HepG2 (cell line): Measurements from ENCODE around the gene WDR70. TPM values are rescaled to one million over a fixed set of nuclear protein-coding genes. Genes with fewer than 3 reads are reported as not detected.

Experiments used
- ATAC-seq: fragments of 200-7000 bp; cut with Tn5 transposase; 3 replicates; pipeline ENCODE4 v1.9.1; 2020; ENCODE audit warnings: mild to moderate bottlenecking, moderate library complexity
- BruUV-seq: library from RNA; stranded (reverse); fragments of 400-500 nt; replicated peaks from 2 replicates; lab custom pipeline; 2021; lab: Mats Ljungman, UMichigan
- CTCF ChIA-PET: fragments of 300-600 bp; formaldehyde crosslinking; extraction: SDS; loops from one replicate; lab custom pipeline; 2021; ENCODE audit warnings: low total read pairs, inconsistent platforms, low intra/inter-chr PET ratio; lab: Yijun Ruan, JAX
- POLR2A ChIA-PET: fragments of 350-600 bp; sonication (Branson Sonifier 250); formaldehyde crosslinking; loops from one replicate; lab custom pipeline; 2020; ENCODE audit warnings: antibody characterized with exemption, inconsistent platforms; lab: Yijun Ruan, JAX
- DNase-seq: peaks from one replicate; pipeline ENCODE4 v3.0.0-alpha.2; 2015; ENCODE audit warnings: low spot score
- FAIRE-seq: peaks from 3 replicates; lab custom pipeline; 2011; peaks lifted over from hg19 to GRCh38; lab: Jason Lieb, UNC
- H2AFZ ChIP-seq: one replicate; pipeline ENCODE4 v1.6.1; 2011; ENCODE audit warnings: low read length, inconsistent platforms
- H3K27ac ChIP-seq: fragments of 300-600 bp; 3 replicates; pipeline ENCODE4 v1.8.0; 2011; ENCODE audit warnings: mixed run types, mild to moderate bottlenecking, mixed read lengths, low read length, inconsistent platforms; ENCODE audit not compliant: insufficient read depth; ENCODE audit errors: extremely low read length
- H3K27me3 ChIP-seq, 2 experiments: fragments of 200-600 bp in 1 of 2; 2 replicates in 1 of 2; 3 replicates in 1 of 2; pipeline versions ENCODE4 v1.6.0 to v1.8.0; 2011; ENCODE audit warnings: low read length in 2 of 2, mild to moderate bottlenecking in 2 of 2, moderate library complexity in 2 of 2, inconsistent platforms in 1 of 2; ENCODE audit not compliant: insufficient read depth in 2 of 2, control insufficient read depth in 1 of 2
- H3K36me3 ChIP-seq, 2 experiments: fragments of 200-600 bp in 1 of 2; replicated peaks in 1 of 2; 2 replicates in 1 of 2; 3 replicates in 1 of 2; pipeline versions ENCODE4 v1.5.1 to v1.8.0; 2011; ENCODE audit warnings: low read length in 2 of 2, inconsistent platforms in 1 of 2; ENCODE audit not compliant: insufficient read depth in 2 of 2, control insufficient read depth in 1 of 2
- H3K4me1 ChIP-seq: 2 replicates; pipeline ENCODE4 v1.5.1; 2012; ENCODE audit warnings: low read length, inconsistent platforms; ENCODE audit not compliant: insufficient read depth
- H3K4me2 ChIP-seq: 2 replicates; pipeline ENCODE4 v1.6.0; 2011; ENCODE audit warnings: low read depth, low read length, inconsistent platforms
- H3K4me3 ChIP-seq, 3 experiments: fragments of 200-600 bp in 1 of 3; sonication (generic), shearing (Covaris generic) in 1 of 3; replicated peaks in 1 of 3; 2 replicates each; pipeline ENCODE4 v1.5.1; 2011 to 2016; ENCODE audit warnings: low read length in 3 of 3, inconsistent platforms in 2 of 3, low read depth in 2 of 3, mild to moderate bottlenecking in 2 of 3, control low read depth in 1 of 3, mixed read lengths in 1 of 3; ENCODE audit not compliant: insufficient read depth in 1 of 3
- H3K79me2 ChIP-seq: one replicate; pipeline ENCODE4 v1.6.1; 2011; ENCODE audit warnings: low read length, inconsistent platforms; ENCODE audit not compliant: insufficient read depth
- H3K9ac ChIP-seq: 2 replicates; pipeline ENCODE4 v1.6.0; 2011; ENCODE audit warnings: mild to moderate bottlenecking, low read depth, low read length, inconsistent platforms; ENCODE audit not compliant: insufficient read depth
- H3K9me3 ChIP-seq: 2 replicates; pipeline ENCODE4 v1.5.1; 2012; ENCODE audit warnings: mild to moderate bottlenecking, low read length
- H4K20me1 ChIP-seq: 2 replicates; pipeline ENCODE4 v1.6.0; 2011; ENCODE audit warnings: inconsistent platforms, mild to moderate bottlenecking, low read length, moderate library complexity; ENCODE audit not compliant: insufficient read depth
- HMG20B ChIP-seq: conservative IDR thresholded peaks from 2 replicates; pipeline ENCODE4 v1.6.1; 2016; ENCODE audit warnings: missing genetic modification reagents, missing compliant biosample characterization
- HMGXB4 ChIP-seq, 2 experiments: sonication (generic) in 1 of 2; formaldehyde crosslinking in 1 of 2; IDR thresholded peaks; 2 replicates each; pipeline versions ENCODE4 v1.4.0 to v1.6.1; 2018 to 2020; ENCODE audit warnings: missing genetic modification reagents in 2 of 2, borderline replicate concordance in 1 of 2, low read depth in 1 of 2, mild to moderate bottlenecking in 1 of 2, missing biosample characterization in 1 of 2
- KLF9 ChIP-seq: IDR thresholded peaks from 2 replicates; pipeline ENCODE4 v1.6.1; 2016; ENCODE audit warnings: low read depth
- MXD4 ChIP-seq: IDR thresholded peaks from 2 replicates; pipeline ENCODE4 v1.6.1; 2016; ENCODE audit warnings: mild to moderate bottlenecking, missing biosample characterization, missing genetic modification reagents
- PBX2 ChIP-seq: IDR thresholded peaks from 2 replicates; pipeline ENCODE4 v1.6.1; 2016; ENCODE audit warnings: control low read depth
- PHF5A ChIP-seq: IDR thresholded peaks from one replicate; pipeline ENCODE4 v1.6.1; 2018; ENCODE audit warnings: low read depth, missing genetic modification reagents; ENCODE audit not compliant: unreplicated experiment
- ZNF782 ChIP-seq: sonication (generic); formaldehyde crosslinking; IDR thresholded peaks from 2 replicates; pipeline ENCODE4 v1.4.0; 2020; ENCODE audit warnings: missing genetic modification reagents, mild to moderate bottlenecking, borderline replicate concordance
- WGBS: methylation state at CpG from one replicate; pipeline ENCODE4 v1.1.6; 2017; ENCODE audit warnings: low lambda C conversion rate; 5-methylcytosine and 5-hydroxymethylcytosine counted together
- in situ Hi-C: cut with HindIII; loops from 2 replicates; pipeline ENCODE4 v1.10.0; 2017; ENCODE audit warnings: low pct_unique_long_range_greater_than_20kb; ENCODE audit not compliant: extremely low pct_ligation_motif_present
- intact Hi-C: fragments of 100-400 bp; cut with micrococcal nuclease; formaldehyde crosslinking; loops from one replicate; pipeline ENCODE4 v1.10.0; 2022; ENCODE audit not compliant: unreplicated experiment
- polyA plus RNA-seq, 8 experiments: library from polyadenylated mRNA; depleted of rRNA in 3 of 8; stranded (reverse) in 7 of 8; unstranded in 1 of 8; fragments of >200 nt; fragmentation: Illumina TruSeq in 4 of 8; extraction: Trizol in 4 of 8; gene quantifications; 2 replicates each; pipeline versions ENCODE4 v1.2.1 to v1.2.3, GENCODE V29; 2011 to 2016; ENCODE audit warnings: low read depth in 4 of 8, missing spikeins in 1 of 8, mixed read lengths in 1 of 8; ENCODE audit not compliant: insufficient read depth in 1 of 8
- total RNA-seq, 5 experiments: library from RNA; depleted of rRNA; stranded (reverse); fragments of >200 nt; fragmentation: Illumina TruSeq; extraction: Trizol; gene quantifications; 2 replicates each; pipeline ENCODE4 v1.2.3, GENCODE V29; 2016; ENCODE audit warnings: low read depth in 1 of 5

WDR70 gene
- total and polyA plus RNA-seq, 2 of the 13 experiments (the other 11 are each of a cell fraction or from before 2014, with no cell fraction given), result 14.6 to 30.6 TPM

DNA sequence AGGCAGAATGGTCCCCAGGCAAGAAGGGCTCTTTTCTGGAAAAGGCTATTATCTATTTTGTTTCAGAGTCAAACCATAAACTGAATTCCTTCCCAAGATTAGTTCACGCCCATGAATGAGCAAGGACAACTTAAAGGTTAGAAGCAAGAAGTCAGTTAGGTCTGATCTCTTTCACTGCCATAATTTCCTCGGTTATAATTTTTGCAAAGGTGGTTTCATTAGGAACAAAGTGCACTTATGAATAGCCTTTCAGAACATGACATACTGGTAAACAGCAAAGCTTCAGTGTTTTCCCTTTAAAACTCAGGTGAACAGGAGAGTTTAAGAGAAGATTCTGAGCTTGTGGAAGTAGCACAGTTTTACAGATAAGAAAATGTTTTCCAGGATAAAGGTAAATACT is 282.8 kb downstream of the WDR70 start:
- H3K4me1 ChIP-seq, result peaks cover 39% of the 10 kb centered on the region
- no TSS peak for BruUV-seq
- in situ Hi-C loops (no loop called here), intact Hi-C loops (loop anchor here (5.0 kb wide), 1 partner anchor 55 kb away; no protein-coding TSS in a partner anchor)
- H3K4me3 ChIP-seq, result no peak overlapping the region
- no peak for FAIRE-seq
- no peaks in the 10 kb centered on the region for H3K9me3 ChIP-seq
- ChIA-PET CTCF (no interaction called here), POLR2A (no interaction called here)
- peaks cover 0 to 1% of the 10 kb centered on the region in 2 experiments; a peak in 1 of 5 replicates for H3K36me3 ChIP-seq
- no peaks in the 10 kb centered on the region for H3K79me2 ChIP-seq
- no peak for DNase-seq
- no peaks in the 10 kb centered on the region for H4K20me1 ChIP-seq
- H3K27ac ChIP-seq, result no peak overlapping the region
- no peaks in the 10 kb centered on the region for H3K27me3 ChIP-seq
- no peak overlapping the region for H3K9ac ChIP-seq
- TF ChIP-seq PHF5A (CRISPR knock-in tag) (no peak), ZNF782 (CRISPR knock-in tag) (no peak)
- H3K4me2 ChIP-seq, result no peak overlapping the region
- no peak overlapping the region for H2AFZ ChIP-seq
- WGBS, result 75% methylated on average over 2 of the region's 2 CpGs
- ATAC-seq, result no peak

- FAIRE-seq (no peak), ATAC-seq (no peak), DNase-seq (no peak)
- in situ Hi-C loops (no loop called here), intact Hi-C loops (loop anchor here (5.0 kb wide), 1 partner anchor 55 kb away; no protein-coding TSS in a partner anchor)
- Histone ChIP-seq H3K27me3 (no peaks in the 10 kb centered on the region), H4K20me1 (no peaks in the 10 kb centered on the region), H3K36me3 (peaks cover 0 to 1% of the 10 kb centered on the region in 2 experiments; a peak in 1 of 5 replicates), H2AFZ (no peak overlapping the region), H3K9ac (no peak overlapping the region), H3K4me1 (peaks cover 40% of the 10 kb centered on the region), H3K4me3 (no peak overlapping the region), H3K9me3 (no peaks in the 10 kb centered on the region), H3K79me2 (no peaks in the 10 kb centered on the region), H3K27ac (no peak overlapping the region), H3K4me2 (no peak overlapping the region)
- ChIA-PET POLR2A (no interaction called here), CTCF (no interaction called here)
- 78% methylated on average over 3 of the region's 3 CpGs for WGBS
- no TSS peak for BruUV-seq
- TF ChIP-seq PBX2 (no peak), HMGXB4 (CRISPR knock-in tag; IDR thresholded peaks at IDR 0.05; ENCODE audit: borderline replicate concordance in 1 of 2, low read depth in 1 of 2) (no peak), KLF9 (CRISPR knock-in tag) (no peak), HMG20B (no peak), MXD4 (CRISPR knock-in tag) (no peak)
These were observed 283.2 kb downstream of the WDR70 start for GRCh38 chr5:37662362-37662761.
